ENCODE measurements around the gene CPS1. TPM values are rescaled to one million over a fixed set of nuclear protein-coding genes. Genes with fewer than 3 reads are reported as not detected.

Gene CPS1
- polyA plus RNA-seq, 4 donors = 3.8 to 5.7 (median 4.6) TPM

- no peak for DNase-seq (ENCODE audit: low read depth in 4 of 4, low spot score in 3 of 4)
Observed at GRCh38 chr2:210673117-210673516, 116.7 kb downstream of the CPS1 start.

DNA sequence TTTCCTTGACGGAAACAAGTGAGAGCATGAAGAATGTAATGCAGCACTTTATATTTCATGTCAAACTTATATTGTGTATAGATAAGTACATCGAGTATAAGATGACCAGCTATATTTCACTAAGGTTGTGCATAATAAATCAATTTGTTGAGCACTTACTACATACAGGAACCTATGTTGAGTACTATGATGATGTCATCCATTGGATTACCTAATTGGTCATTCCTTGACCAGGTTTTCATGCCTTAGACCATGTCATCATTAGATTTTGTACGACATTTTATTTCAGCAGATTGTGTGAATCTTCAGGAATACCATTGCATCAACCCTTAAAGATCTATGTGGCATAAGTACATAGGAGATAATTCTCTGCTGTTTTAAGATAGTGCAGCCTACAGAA, 119.7 kb downstream of the CPS1 start:
- DNase-seq (ENCODE audit: low read depth in 4 of 4, low spot score in 3 of 4) = no peak

DNA sequence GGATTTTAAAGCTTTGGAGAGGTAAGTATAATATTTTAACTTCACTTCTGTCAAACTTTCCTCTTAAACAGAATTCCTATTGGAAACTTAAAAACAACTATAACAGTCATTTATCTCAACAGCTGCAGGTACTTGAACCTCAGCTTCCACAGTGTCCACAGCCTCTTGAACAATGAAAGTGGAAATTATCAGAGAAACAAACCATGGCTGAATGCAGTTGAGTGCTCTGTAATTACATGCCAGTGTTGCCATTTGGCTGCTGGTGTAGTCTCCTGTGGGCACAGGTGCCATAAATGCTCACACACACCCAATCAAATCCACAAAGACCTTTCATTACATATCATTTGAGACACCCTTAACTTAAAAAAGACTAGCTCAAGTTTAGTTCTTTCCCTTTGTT, 125.1 kb downstream of the CPS1 start:
- no peak for DNase-seq (ENCODE audit: low read depth in 4 of 4, low spot score in 3 of 4)

DNA sequence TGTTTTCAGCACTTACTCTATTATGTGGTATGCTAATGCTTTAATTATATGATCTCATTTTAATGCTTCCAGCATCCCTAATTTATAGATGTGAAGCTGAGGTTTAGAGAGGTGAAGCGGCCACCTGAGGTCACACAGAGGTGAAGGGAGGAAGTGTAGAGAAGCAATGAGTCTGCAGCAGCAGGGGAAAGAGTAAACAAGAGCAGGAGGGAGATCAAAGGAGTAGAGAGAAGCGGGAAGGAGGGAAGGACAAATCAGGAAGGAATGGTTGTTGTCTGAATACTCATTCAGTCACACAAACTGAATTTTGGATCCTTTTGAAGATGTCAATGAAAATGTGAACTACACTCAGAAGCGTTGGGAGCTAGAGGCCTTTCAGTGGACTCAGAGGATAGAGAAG, 130.0 kb downstream of the CPS1 start:
- no peak for DNase-seq (ENCODE audit: low read depth in 4 of 4, low spot score in 3 of 4)

DNA sequence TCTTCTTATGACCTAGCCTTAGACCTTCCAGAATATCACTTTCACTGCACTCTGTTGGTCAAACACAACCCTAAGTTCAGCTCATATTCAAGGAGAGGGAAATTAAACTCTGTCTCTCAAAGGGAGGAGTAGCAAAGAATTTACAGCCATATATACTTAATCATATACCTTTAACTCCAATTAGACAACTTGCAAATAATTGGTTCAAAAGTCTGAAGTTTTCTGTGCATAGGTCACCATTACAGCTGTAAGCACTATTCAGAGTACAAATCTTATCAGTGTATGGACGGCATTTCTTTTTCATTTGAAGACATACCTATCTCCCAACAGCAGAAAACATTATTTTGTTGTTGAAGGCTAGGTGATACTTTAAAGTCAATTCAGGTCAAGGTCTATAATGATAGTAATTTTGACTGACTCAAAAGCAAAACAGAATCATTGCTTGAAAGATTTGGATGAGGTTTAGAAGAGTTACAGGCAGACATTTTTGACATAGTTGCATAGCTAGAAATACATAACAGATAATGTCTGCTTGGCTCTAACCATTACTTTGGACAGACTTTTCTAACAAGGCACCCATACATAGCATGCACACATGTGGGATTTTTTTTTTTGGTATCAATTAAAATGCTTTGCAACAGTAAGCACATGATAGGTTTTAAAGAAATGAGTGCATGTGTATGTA, 131.5 kb downstream of the CPS1 start:
- DNase-seq (ENCODE audit: low read depth in 4 of 4, low spot score in 3 of 4) = no peak

DNA sequence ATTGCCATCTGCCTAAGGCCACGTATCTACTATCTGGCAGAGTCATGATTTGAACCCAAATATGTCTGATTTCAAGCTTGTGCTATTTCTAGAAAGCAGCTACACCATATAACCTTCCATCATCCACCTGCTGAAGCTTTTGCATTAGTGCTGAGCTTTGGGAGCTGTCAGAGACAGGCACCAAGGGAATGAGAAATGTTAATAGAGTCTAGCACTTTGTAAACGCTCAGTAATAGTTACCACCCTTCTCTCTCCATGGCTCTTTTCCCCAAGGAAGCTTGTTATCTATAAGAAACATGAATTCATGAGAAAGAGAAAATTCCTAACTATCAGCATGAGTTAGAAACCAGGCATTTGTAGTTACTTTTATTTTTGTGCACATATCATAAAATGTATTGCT, 151.5 kb downstream of the CPS1 start:
- no peak for DNase-seq (ENCODE audit: low read depth in 4 of 4, low spot score in 3 of 4)

DNA sequence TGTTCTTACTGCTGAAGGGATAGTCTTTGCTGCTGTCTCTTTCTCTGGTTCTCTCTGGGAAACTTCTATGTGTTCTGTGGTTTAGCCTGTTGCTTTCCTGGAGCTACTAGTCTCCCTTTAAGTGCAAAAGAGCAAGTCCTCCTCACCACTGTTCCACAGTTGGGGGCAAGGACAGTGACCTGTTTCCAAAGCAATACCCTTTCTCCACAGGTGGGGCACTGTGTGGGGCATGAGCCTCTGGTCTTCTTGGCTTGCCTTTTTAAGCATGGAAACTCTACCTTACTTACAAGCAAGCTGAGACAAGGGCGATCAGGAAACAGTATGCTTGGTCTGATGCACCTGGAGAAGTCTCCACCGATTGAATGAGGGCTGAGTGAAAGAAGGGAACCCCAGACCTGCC, 156.7 kb downstream of the CPS1 start:
- DNase-seq (ENCODE audit: low read depth in 4 of 4, low spot score in 3 of 4) = no peak

GRCh38 chr2:210715560-210716082, 159.2 kb downstream of the CPS1 start:
- DNase-seq (ENCODE audit: low read depth in 4 of 4, low spot score in 3 of 4) = no peak

DNA sequence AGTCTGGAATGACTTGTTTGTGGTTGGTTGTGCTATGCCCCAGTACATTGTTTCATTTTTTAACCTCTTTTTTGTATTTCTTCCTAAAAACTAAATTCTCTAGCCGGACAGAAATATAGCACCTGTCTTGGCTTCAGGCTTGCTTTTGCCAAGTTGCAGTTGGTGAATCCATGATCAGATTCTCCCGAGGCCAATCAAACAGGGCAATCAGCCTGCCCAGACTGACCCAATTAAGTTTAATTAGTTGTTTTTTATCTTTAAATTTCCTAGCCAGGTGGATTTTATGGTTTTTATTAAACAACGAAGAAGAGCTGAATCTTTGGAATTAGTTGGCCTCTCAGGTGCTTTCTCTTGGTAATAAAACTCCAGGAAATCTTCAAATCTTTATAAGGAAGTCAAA, 162.1 kb downstream of the CPS1 start:
- DNase-seq (ENCODE audit: low read depth in 4 of 4, low spot score in 3 of 4) = no peak

DNA sequence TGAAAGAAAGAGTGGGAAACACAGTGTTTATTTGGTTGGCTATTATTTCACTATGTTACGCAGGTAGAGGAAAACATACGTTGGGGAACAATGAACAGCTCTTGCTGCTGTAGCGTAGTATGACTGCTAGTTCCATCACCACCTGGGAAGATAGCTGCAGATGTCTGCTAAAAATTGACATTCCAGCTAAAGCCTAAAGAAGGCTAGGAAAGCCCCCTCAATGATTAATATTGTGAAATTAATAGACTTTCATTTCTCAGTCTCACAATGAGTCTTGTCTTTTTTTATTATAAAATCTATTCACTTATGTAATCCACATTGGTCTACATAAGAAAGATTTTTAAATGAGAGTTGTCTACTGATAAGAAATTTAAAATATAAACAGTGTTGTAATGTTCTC, 165.7 kb downstream of the CPS1 start:
- DNase-seq (ENCODE audit: low read depth in 4 of 4, low spot score in 3 of 4) = no peak

GRCh38 chr2:210727549-210727948, 171.2 kb downstream of the CPS1 start:
- DNase-seq (ENCODE audit: low read depth in 4 of 4, low spot score in 3 of 4) = no peak

Other genes with a start within 250 kb of the CPS1 start
- gene MYL1, start 241.4 kb upstream of the CPS1 start, polyA plus RNA-seq (ENCODE audit: insufficient read length in 4 of 4) = under 1 TPM in 3 of 4 donors, not detected in 1; 0.15 to 0.63 (median 0.21) TPM
- gene LANCL1, start 79.8 kb upstream of the CPS1 start, polyA plus RNA-seq (ENCODE audit: insufficient read length in 4 of 4) = 10 to 100 TPM; 75.3 to 92.6 (median 87.4) TPM

Measured in right renal pelvis (tissue), 4 donors.